ENCODE results near the gene ASPSCR1.

DNA sequence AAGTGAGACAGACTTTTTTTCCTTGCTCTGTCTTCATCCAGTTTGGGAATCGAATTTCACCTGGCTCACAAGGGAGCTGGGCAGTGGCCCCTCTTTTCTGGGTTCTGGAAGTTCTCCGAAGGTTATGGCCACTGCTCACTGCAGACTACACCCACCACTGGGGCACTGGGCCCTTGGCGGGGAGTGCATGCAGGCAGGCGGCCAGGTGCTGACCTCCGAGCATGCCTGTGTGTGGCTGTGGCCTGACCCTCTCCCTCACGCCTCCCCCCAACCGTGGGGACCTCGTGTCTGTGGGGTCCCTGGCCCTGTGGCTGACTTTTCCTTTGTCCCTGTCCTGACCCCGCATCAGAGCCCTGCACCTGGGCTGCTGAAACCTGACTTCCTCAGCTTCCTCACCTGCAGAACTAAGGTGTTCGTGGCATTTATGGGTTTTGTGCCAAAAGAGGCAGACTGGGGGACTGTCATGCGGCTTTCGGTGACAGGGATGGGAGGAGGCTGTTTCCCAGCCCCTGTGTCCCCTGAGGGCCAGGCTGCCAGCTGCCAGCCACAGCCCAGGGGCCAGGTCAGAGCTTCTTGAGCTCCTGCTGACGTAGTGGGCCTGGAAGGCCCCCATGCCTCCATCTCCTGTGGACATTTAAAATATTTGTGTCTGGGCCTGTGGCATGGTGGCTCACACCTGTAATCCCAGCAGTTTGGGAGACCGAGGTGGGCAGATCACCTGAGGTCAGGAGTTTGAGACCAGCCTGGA, 21.4 kb downstream of the ASPSCR1 start:
- TF ChIP-seq, protein P1, sequence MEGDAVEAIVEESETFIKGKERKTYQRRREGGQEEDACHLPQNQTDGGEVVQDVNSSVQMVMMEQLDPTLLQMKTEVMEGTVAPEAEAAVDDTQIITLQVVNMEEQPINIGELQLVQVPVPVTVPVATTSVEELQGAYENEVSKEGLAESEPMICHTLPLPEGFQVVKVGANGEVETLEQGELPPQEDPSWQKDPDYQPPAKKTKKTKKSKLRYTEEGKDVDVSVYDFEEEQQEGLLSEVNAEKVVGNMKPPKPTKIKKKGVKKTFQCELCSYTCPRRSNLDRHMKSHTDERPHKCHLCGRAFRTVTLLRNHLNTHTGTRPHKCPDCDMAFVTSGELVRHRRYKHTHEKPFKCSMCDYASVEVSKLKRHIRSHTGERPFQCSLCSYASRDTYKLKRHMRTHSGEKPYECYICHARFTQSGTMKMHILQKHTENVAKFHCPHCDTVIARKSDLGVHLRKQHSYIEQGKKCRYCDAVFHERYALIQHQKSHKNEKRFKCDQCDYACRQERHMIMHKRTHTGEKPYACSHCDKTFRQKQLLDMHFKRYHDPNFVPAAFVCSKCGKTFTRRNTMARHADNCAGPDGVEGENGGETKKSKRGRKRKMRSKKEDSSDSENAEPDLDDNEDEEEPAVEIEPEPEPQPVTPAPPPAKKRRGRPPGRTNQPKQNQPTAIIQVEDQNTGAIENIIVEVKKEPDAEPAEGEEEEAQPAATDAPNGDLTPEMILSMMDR (conservative IDR thresholded peaks at IDR 0.05 in 1 of 2, IDR thresholded peaks at IDR 0.05 in 1 of 2; ENCODE audit: low read depth in 1 of 2, low read length in 2 of 2): no peak
- TF ChIP-seq EZH2 (IDR thresholded peaks at IDR 0.05; ENCODE audit: low read length, missing control alignments): no peak
